Panc1 (cell line): Measurements from ENCODE around the gene KLF5. TPM values are rescaled to one million over a fixed set of nuclear protein-coding genes. Genes with fewer than 3 reads are reported as not detected.

ENCODE experiments used
- ATAC-seq: fragments of 200-7000 bp; cut with Tn5 transposase; 2 replicates; pipeline ENCODE4 v1.9.1; 2020; ENCODE audit warnings: mild to moderate bottlenecking, moderate library complexity
- BruUV-seq: library from RNA; stranded (reverse); fragments of 400-500 nt; replicated peaks from 2 replicates; lab custom pipeline; 2021; lab: Mats Ljungman, UMichigan
- CTCF ChIA-PET: fragments of 300-600 bp; sonication (Branson Sonifier 250); formaldehyde crosslinking; loops from one replicate; lab custom pipeline; 2022; ENCODE audit warnings: antibody characterized with exemption; lab: Charles Lee
- POLR2A ChIA-PET: fragments of 300-600 bp; sonication (Branson Sonifier 250); formaldehyde crosslinking; loops from one replicate; lab custom pipeline; 2022; ENCODE audit warnings: antibody characterized with exemption; lab: Charles Lee
- DNase-seq: peaks from one replicate; pipeline ENCODE4 v3.0.0-alpha.2; 2010; ENCODE audit warnings: low read depth, low spot score
- H3K27ac ChIP-seq: 2 replicates; pipeline ENCODE4 v1.5.1; 2011; ENCODE audit warnings: mild to moderate bottlenecking, low read length, inconsistent platforms
- H3K27me3 ChIP-seq: fragments of 200-500 bp; sonication (Bioruptor generic); 2 replicates; pipeline ENCODE4 v1.6.0; 2014; ENCODE audit warnings: low read length, inconsistent platforms; ENCODE audit not compliant: control insufficient read depth, insufficient read depth
- H3K36me3 ChIP-seq: fragments of 200-500 bp; sonication (Bioruptor generic); 2 replicates; pipeline ENCODE4 v1.5.1; 2014; ENCODE audit warnings: inconsistent platforms, mild to moderate bottlenecking, low read length, moderate library complexity; ENCODE audit not compliant: control insufficient read depth, insufficient read depth
- H3K4me1 ChIP-seq: 2 replicates; pipeline ENCODE4 v1.5.1; 2011; ENCODE audit warnings: inconsistent platforms, mild to moderate bottlenecking, low read length, moderate library complexity; ENCODE audit not compliant: control insufficient read depth, insufficient read depth
- H3K4me3 ChIP-seq, 2 experiments: 2 replicates each; pipeline ENCODE4 v1.5.1; 2011 to 2012; ENCODE audit warnings: low read depth in 2 of 2, low read length in 2 of 2, mild to moderate bottlenecking in 2 of 2, inconsistent platforms in 1 of 2, moderate library complexity in 1 of 2
- H3K9me3 ChIP-seq: fragments of 200-500 bp; sonication (Bioruptor generic); 2 replicates; pipeline ENCODE4 v1.5.1; 2014; ENCODE audit warnings: low read depth, mild to moderate bottlenecking, inconsistent platforms, low read length, moderate library complexity; ENCODE audit not compliant: control insufficient read depth, insufficient read depth
- CTCF ChIP-seq: fragments of 450-650 bp; IDR thresholded peaks from 2 replicates; pipeline ENCODE4 v1.5.1; 2017; ENCODE audit warnings: mild to moderate bottlenecking
- POLR2AphosphoS5 ChIP-seq: IDR thresholded peaks from 2 replicates; pipeline ENCODE4 v1.6.1; 2012; ENCODE audit warnings: mild to moderate bottlenecking, low read depth, low read length, moderate library complexity
- REST ChIP-seq, 2 experiments: IDR thresholded peaks; 2 replicates each; pipeline ENCODE4 v1.6.1; 2011 to 2012; ENCODE audit warnings: low read depth in 2 of 2, control low read depth in 1 of 2, low read length in 1 of 2, mild to moderate bottlenecking in 1 of 2, moderate library complexity in 1 of 2; ENCODE audit not compliant: insufficient read depth in 1 of 2
- SIN3A ChIP-seq: IDR thresholded peaks from 2 replicates; pipeline ENCODE4 v1.6.1; 2012; ENCODE audit warnings: low read depth, mild to moderate bottlenecking, low read length, moderate library complexity, borderline replicate concordance; ENCODE audit not compliant: insufficient read depth
- TCF7L2 ChIP-seq: IDR thresholded peaks from 2 replicates; pipeline ENCODE4 v1.6.1; 2011; ENCODE audit warnings: mild to moderate bottlenecking, low read depth, low read length, inconsistent platforms
- in situ Hi-C: cut with HindIII; loops from 2 replicates; pipeline ENCODE4 v1.10.0; 2016; ENCODE audit warnings: low sequenced_read_pairs, low pct_unique_long_range_greater_than_20kb
- intact Hi-C: fragments of 100-400 bp; cut with micrococcal nuclease; formaldehyde crosslinking; loops from one replicate; pipeline ENCODE4 v1.10.0; 2022; ENCODE audit not compliant: unreplicated experiment
- total RNA-seq: library from RNA; stranded (reverse); gene quantifications from one replicate; pipeline ENCODE4 v1.2.1, GENCODE V29; 2021; ENCODE audit not compliant: unreplicated experiment

Gene KLF5
- total RNA-seq, 1 experiment from 2014 or later, result 1.5 TPM

- H3K4me1 ChIP-seq, result peaks cover 6% of the 10 kb centered on the region
- BruUV-seq, result TSS peak; percentile 60
- no peak for DNase-seq
These were observed 1.7 kb downstream of the KLF5 start for GRCh38 chr13:73060251-73061160.

GRCh38 chr13:73061473-73061872 is 2.7 kb downstream of the KLF5 start:
- in situ Hi-C loops, result no loop called here
- POLR2A ChIA-PET, result no interaction called here

More at GRCh38 chr13:73060251-73061160, 1.7 kb downstream of the KLF5 start:
- peaks cover 2% of the 10 kb centered on the region; the same call in 1 of the 2 replicates for H3K27me3 ChIP-seq
- ChIA-PET POLR2A (no interaction called here), CTCF (no interaction called here)
- intact Hi-C loops, result no loop called here
- ATAC-seq, result no peak
- in situ Hi-C loops, result no loop called here
- H3K36me3 ChIP-seq, result peaks cover 2% of the 10 kb centered on the region; the same call in 1 of the 2 replicates
- peak overlapping the region; percentile 56 to 58 for H3K4me3 ChIP-seq
- H3K9me3 ChIP-seq, result no peaks in the 10 kb centered on the region
- no peak overlapping the region for H3K27ac ChIP-seq
- TF ChIP-seq TCF7L2 (no peak), REST (IDR thresholded peaks at IDR 0.05; ENCODE audit: insufficient read depth in 1 of 2, low read depth in 2 of 2, low read length in 1 of 2) (no peak), SIN3A (no peak), CTCF (no peak), POLR2AphosphoS5 (no peak)

GRCh38 chr13:73061876-73062275 is 3.1 kb downstream of the KLF5 start:
- no peak for ATAC-seq

More at GRCh38 chr13:73061473-73061872, 2.7 kb downstream of the KLF5 start:
- DNase-seq (no peak), ATAC-seq (no peak)
- H3K27me3 ChIP-seq, result peaks cover 2% of the 10 kb centered on the region; the same call in 1 of the 2 replicates
- no peak overlapping the region for H3K4me3 ChIP-seq
- CTCF ChIA-PET, result no interaction called here
- no peak for TF ChIP-seq TCF7L2
- no peak for TF ChIP-seq POLR2AphosphoS5
- no peaks in the 10 kb centered on the region for H3K9me3 ChIP-seq
- no peak overlapping the region for H3K27ac ChIP-seq
- H3K36me3 ChIP-seq, result peaks cover 2% of the 10 kb centered on the region; the same call in 1 of the 2 replicates
- intact Hi-C loops, result no loop called here
- H3K4me1 ChIP-seq, result peaks cover 6% of the 10 kb centered on the region
- no TSS peak for BruUV-seq

More at GRCh38 chr13:73061876-73062275, 3.1 kb downstream of the KLF5 start:
- TF ChIP-seq CTCF (no peak), SIN3A (no peak)
- Histone ChIP-seq H3K36me3 (peaks cover 2% of the 10 kb centered on the region; the same call in 1 of the 2 replicates), H3K27me3 (peaks cover 2% of the 10 kb centered on the region; the same call in 1 of the 2 replicates), H3K4me1 (peaks cover 6% of the 10 kb centered on the region), H3K9me3 (no peaks in the 10 kb centered on the region), H3K4me3 (no peak overlapping the region), H3K27ac (no peak overlapping the region)
- in situ Hi-C loops (no loop called here), intact Hi-C loops (no loop called here)
- no peak for DNase-seq
- ChIA-PET CTCF (no interaction called here), POLR2A (no interaction called here)
- BruUV-seq, result no TSS peak
